Thymus (tissue), 11 donors: ENCODE results near the gene CLTC. TPM values are rescaled to one million over a fixed set of nuclear protein-coding genes. Genes with fewer than 3 reads are reported as not detected.
"Not testable (repeated sequence)": the region's sequence is repeated elsewhere in the genome, so short reads cannot be mapped to it uniquely, and the experiment has no call there.

Source experiments
- DNase-seq, 9 donors: peaks; one replicate each; pipeline ENCODE4 v3.0.0-alpha.2; 2013; ENCODE audit warnings: low spot score in 9 of 9, low read depth in 6 of 9, missing footprints in 1 of 9
- H3K27ac ChIP-seq, 2 donors: one replicate each; pipeline ENCODE4 v1.5.1; 2013; ENCODE audit warnings: control low read depth in 1 of 2, low read depth in 1 of 2, low read length in 1 of 2, mild to moderate bottlenecking in 1 of 2, moderate library complexity in 1 of 2
- H3K27me3 ChIP-seq, 2 donors: one replicate each; pipeline ENCODE4 v1.5.1; 2013; ENCODE audit warnings: low read length in 1 of 2; ENCODE audit not compliant: control insufficient read depth in 2 of 2, insufficient read depth in 1 of 2
- H3K36me3 ChIP-seq, 2 donors: one replicate each; pipeline ENCODE4 v1.5.1; 2013; ENCODE audit warnings: low read length in 1 of 2, mild to moderate bottlenecking in 1 of 2, moderate library complexity in 1 of 2; ENCODE audit not compliant: control insufficient read depth in 2 of 2, insufficient read depth in 2 of 2
- H3K4me1 ChIP-seq, 2 donors: one replicate each; pipeline ENCODE4 v1.5.1; 2013; ENCODE audit warnings: low read length in 2 of 2; ENCODE audit not compliant: control insufficient read depth in 2 of 2, insufficient read depth in 2 of 2
- H3K4me3 ChIP-seq, 2 donors: one replicate each; pipeline ENCODE4 v1.5.1; 2013; ENCODE audit warnings: low read length in 2 of 2, control low read depth in 1 of 2, mild to moderate bottlenecking in 1 of 2
- H3K9me3 ChIP-seq, 2 donors: one replicate each; pipeline ENCODE4 v1.5.1; 2013; ENCODE audit warnings: low read length in 1 of 2, mild to moderate bottlenecking in 1 of 2; ENCODE audit not compliant: control insufficient read depth in 2 of 2, insufficient read depth in 1 of 2
- WGBS: extraction: QIAGEN DNeasy Blood & Tissue Kit; methylation state at CpG from one replicate; pipeline ENCODE4 v1.1.7; 2013; 5-methylcytosine and 5-hydroxymethylcytosine counted together
- polyA plus RNA-seq: library from polyadenylated mRNA; stranded (reverse); fragments of 200-250 nt; gene quantifications from one replicate; pipeline ENCODE4 v1.2.3, GENCODE V29; 2013
- total RNA-seq: library from RNA; stranded (reverse); fragments of 120-200 nt; gene quantifications from one replicate; pipeline ENCODE4 v1.2.4, GENCODE V29; 2013
- donor health status: healthy.

Gene CLTC
- total and polyA plus RNA-seq, 2 donors, result 89.0 to 127 TPM

- peaks cover 3 to 6% of the 10 kb centered on the region in 2 donors for H3K4me1 ChIP-seq
- H3K4me3 ChIP-seq, result no peak overlapping the region
- H3K27ac ChIP-seq, result peak overlapping the region; percentile 0 to 55
- H3K36me3 ChIP-seq, result peaks cover 0 to 23% of the 10 kb centered on the region in 2 donors
- WGBS, result 5% methylated on average over 2 of the region's 2 CpGs
- peak in 6 of 9 donors; percentile 47 to 78 (median 52) for DNase-seq
- H3K9me3 ChIP-seq, result no peaks in the 10 kb centered on the region
- no peaks in the 10 kb centered on the region for H3K27me3 ChIP-seq
These were observed 22.2 kb downstream of the CLTC start for GRCh38 chr17:59641799-59642484.

GRCh38 chr17:59642565-59642964 is 22.9 kb downstream of the CLTC start:
- Histone ChIP-seq H3K27ac (no peak overlapping the region), H3K4me3 (no peak overlapping the region), H3K9me3 (no peaks in the 10 kb centered on the region), H3K36me3 (peaks cover 3 to 27% of the 10 kb centered on the region in 2 donors), H3K27me3 (no peaks in the 10 kb centered on the region), H3K4me1 (peaks cover 3 to 6% of the 10 kb centered on the region in 2 donors)
- DNase-seq, result no peak
- 92% methylated on average over 1 of the region's 1 CpG for WGBS

- Histone ChIP-seq H3K27ac (peak overlapping the region in 1 of 2 donors; percentile 59), H3K9me3 (no peaks in the 10 kb centered on the region), H3K36me3 (peaks cover 4 to 31% of the 10 kb centered on the region in 2 donors), H3K4me3 (no peak overlapping the region), H3K4me1 (peaks cover 3 to 6% of the 10 kb centered on the region in 2 donors), H3K27me3 (no peaks in the 10 kb centered on the region)
- WGBS, result 61% methylated on average over 5 of the region's 5 CpGs
- peak in 5 of 9 donors; percentile 15 to 59 (median 25) for DNase-seq
These were observed 23.8 kb downstream of the CLTC start for GRCh38 chr17:59643159-59644140.

- H3K36me3 ChIP-seq, result peaks cover 17 to 56% of the 10 kb centered on the region in 2 donors
- no peak for DNase-seq
- no peaks in the 10 kb centered on the region for H3K4me1 ChIP-seq
- H3K9me3 ChIP-seq, result no peaks in the 10 kb centered on the region
- H3K4me3 ChIP-seq, result no peak overlapping the region
- 95% methylated on average over 6 of the region's 6 CpGs for WGBS
- no peaks in the 10 kb centered on the region for H3K27me3 ChIP-seq
- H3K27ac ChIP-seq, result no peak overlapping the region
These were observed 27.6 kb downstream of the CLTC start for GRCh38 chr17:59647288-59647687.

GRCh38 chr17:59649886-59650285 is 30.2 kb downstream of the CLTC start:
- no peak overlapping the region for H3K27ac ChIP-seq
- no peak overlapping the region for H3K4me3 ChIP-seq
- H3K36me3 ChIP-seq, result peaks cover 38 to 66% of the 10 kb centered on the region in 2 donors
- no peaks in the 10 kb centered on the region for H3K4me1 ChIP-seq
- no peaks in the 10 kb centered on the region for H3K27me3 ChIP-seq
- no peak for DNase-seq
- H3K9me3 ChIP-seq, result peaks cover 0 to 1% of the 10 kb centered on the region in 2 donors

GRCh38 chr17:59650642-59651041 is 30.9 kb downstream of the CLTC start:
- no peaks in the 10 kb centered on the region for H3K4me1 ChIP-seq
- H3K9me3 ChIP-seq, result peaks cover 0 to 1% of the 10 kb centered on the region in 2 donors
- 100% methylated on average over 1 of the region's 1 CpG for WGBS
- no peaks in the 10 kb centered on the region for H3K27me3 ChIP-seq
- H3K4me3 ChIP-seq, result no peak overlapping the region
- peaks cover 42 to 67% of the 10 kb centered on the region in 2 donors for H3K36me3 ChIP-seq
- no peak overlapping the region for H3K27ac ChIP-seq
- DNase-seq, result no peak

- DNase-seq, result peak in 1 of 9 donors; percentile 16
- Histone ChIP-seq H3K4me3 (no peak overlapping the region), H3K36me3 (peaks cover 42 to 68% of the 10 kb centered on the region in 2 donors), H3K9me3 (peaks cover 0 to 1% of the 10 kb centered on the region in 2 donors), H3K27me3 (no peaks in the 10 kb centered on the region), H3K27ac (no peak overlapping the region), H3K4me1 (no peaks in the 10 kb centered on the region)
These were observed 31.7 kb downstream of the CLTC start for GRCh38 chr17:59651346-59651745.

- Histone ChIP-seq H3K27ac (no peak overlapping the region), H3K4me1 (no peaks in the 10 kb centered on the region), H3K9me3 (peaks cover 0 to 1% of the 10 kb centered on the region in 2 donors), H3K4me3 (no peak overlapping the region), H3K27me3 (no peaks in the 10 kb centered on the region), H3K36me3 (peaks cover 45 to 70% of the 10 kb centered on the region in 2 donors)
- no peak for DNase-seq
- 97% methylated on average over 2 of the region's 2 CpGs for WGBS
These were observed 32.4 kb downstream of the CLTC start for GRCh38 chr17:59652119-59652518.

- WGBS, result 97% methylated on average over 7 of the region's 7 CpGs
These were observed 36.9 kb downstream of the CLTC start for GRCh38 chr17:59656624-59657023.

More at GRCh38 chr17:59656624-59657023, 36.9 kb downstream of the CLTC start:
- not testable (repeated sequence) for H3K9me3 ChIP-seq, H3K4me3 ChIP-seq, H3K27me3 ChIP-seq, H3K4me1 ChIP-seq, H3K27ac ChIP-seq, DNase-seq
- peaks cover 38 to 76% of the 10 kb centered on the region in 2 donors for H3K36me3 ChIP-seq
